Hepatocyte (in vitro differentiated cells): ENCODE measurements around the gene MAGEB5.

ENCODE experiments used
- CTCF ChIP-seq: fragments of 200-600 bp; sonication (generic); IDR thresholded peaks from 2 replicates; pipeline ENCODE4 v1.5.1; 2016; ENCODE audit warnings: antibody characterized with exemption, mild to moderate bottlenecking; ENCODE audit not compliant: poor library complexity
- EZH2 ChIP-seq: fragments of 200-600 bp; sonication (generic); IDR thresholded peaks from 2 replicates; pipeline ENCODE4 v1.6.1; 2016; ENCODE audit warnings: antibody characterized with exemption, mild to moderate bottlenecking, borderline replicate concordance
- EZH2phosphoT487 ChIP-seq: fragments of 200-600 bp; sonication (generic); IDR thresholded peaks from one replicate; pipeline ENCODE4 v1.6.1; 2018; ENCODE audit warnings: antibody characterized with exemption, mild to moderate bottlenecking, low read depth, moderate library complexity; ENCODE audit not compliant: unreplicated experiment, severe bottlenecking

- TF ChIP-seq CTCF (no peak), EZH2 (no peak), EZH2phosphoT487 (no peak)
Measured at GRCh38 chrX:26219351-26219750, 3.4 kb downstream of the MAGEB5 start.
